Osteocyte (in vitro differentiated cells): Measurements from ENCODE around the gene VSTM5. TPM values are rescaled to one million over a fixed set of nuclear protein-coding genes. Genes with fewer than 3 reads are reported as not detected.
"Not testable (repeated sequence)": the region's sequence is repeated elsewhere in the genome, so short reads cannot be mapped to it uniquely, and the experiment has no call there.

ENCODE experiments used
- DNase-seq: peaks from one replicate; pipeline ENCODE4 v3.0.0; 2021; ENCODE audit warnings: mixed read lengths; ENCODE audit not compliant: unreplicated experiment; ENCODE audit errors: extremely low spot score
- H3K27ac Mint-ChIP-seq: one replicate; pipeline ENCODE4 v1.8.0; 2021; ENCODE audit warnings: mild to moderate bottlenecking, mixed read lengths; ENCODE audit not compliant: unreplicated experiment
- H3K27me3 Mint-ChIP-seq: one replicate; pipeline ENCODE4 v1.8.0; 2021; ENCODE audit warnings: mixed read lengths; ENCODE audit not compliant: unreplicated experiment
- H3K36me3 Mint-ChIP-seq: one replicate; pipeline ENCODE4 v1.8.0; 2021; ENCODE audit warnings: mixed read lengths; ENCODE audit not compliant: unreplicated experiment
- H3K4me1 Mint-ChIP-seq: one replicate; pipeline ENCODE4 v1.8.0; 2021; ENCODE audit warnings: mixed read lengths; ENCODE audit not compliant: unreplicated experiment
- H3K4me3 Mint-ChIP-seq: one replicate; pipeline ENCODE4 v1.8.0; 2021; ENCODE audit warnings: mild to moderate bottlenecking, moderate library complexity, mixed read lengths; ENCODE audit not compliant: unreplicated experiment
- H3K9me3 Mint-ChIP-seq: one replicate; pipeline ENCODE4 v1.8.0; 2021; ENCODE audit warnings: mixed read lengths; ENCODE audit not compliant: unreplicated experiment
- CTCF ChIP-seq: fragments of 200-600 bp; sonication (generic); IDR thresholded peaks from 2 replicates; pipeline ENCODE4 v1.5.0; 2021; ENCODE audit warnings: antibody characterized with exemption, mild to moderate bottlenecking, moderate library complexity
- total RNA-seq: library from RNA; stranded (reverse); gene quantifications from 2 replicates; pipeline ENCODE4 v1.2.1, GENCODE V29; 2021

Gene VSTM5
- total RNA-seq, 1 donor from 2014 or later: not detected

GRCh38 chr11:93783765-93784144, 66.7 kb downstream of the VSTM5 start:
- TF ChIP-seq CTCF: no peak
- H3K36me3 Mint-ChIP-seq: peaks cover 5% of the 10 kb centered on the region
- H3K4me1 Mint-ChIP-seq: peaks cover 40% of the 10 kb centered on the region
- DNase-seq: no peak
- peak overlapping the region; percentile 100 for H3K4me3 Mint-ChIP-seq
- H3K9me3 Mint-ChIP-seq: no peaks in the 10 kb centered on the region
- H3K27me3 Mint-ChIP-seq: no peaks in the 10 kb centered on the region
- peak overlapping the region; percentile 96 for H3K27ac Mint-ChIP-seq

GRCh38 chr11:93783362-93783761, 67.1 kb downstream of the VSTM5 start:
- no peak for DNase-seq
- Mint-ChIP-seq H3K36me3 (peaks cover 3% of the 10 kb centered on the region), H3K27me3 (no peaks in the 10 kb centered on the region), H3K9me3 (no peaks in the 10 kb centered on the region), H3K4me3 (peak overlapping the region; percentile 100), H3K27ac (no peak overlapping the region), H3K4me1 (peaks cover 40% of the 10 kb centered on the region)
- TF ChIP-seq CTCF: no peak

GRCh38 chr11:93775289-93775688, 75.1 kb downstream of the VSTM5 start:
- no peak overlapping the region for H3K27ac Mint-ChIP-seq
- DNase-seq: no peak
- peaks cover 3% of the 10 kb centered on the region for H3K36me3 Mint-ChIP-seq
- H3K9me3 Mint-ChIP-seq: no peaks in the 10 kb centered on the region
- H3K4me3 Mint-ChIP-seq: no peak overlapping the region
- no peaks in the 10 kb centered on the region for H3K4me1 Mint-ChIP-seq
- TF ChIP-seq CTCF: peak; percentile 29
- no peaks in the 10 kb centered on the region for H3K27me3 Mint-ChIP-seq

GRCh38 chr11:93774560-93774959, 75.9 kb downstream of the VSTM5 start:
- H3K36me3 Mint-ChIP-seq, H3K27me3 Mint-ChIP-seq, H3K9me3 Mint-ChIP-seq, H3K27ac Mint-ChIP-seq, H3K4me3 Mint-ChIP-seq, DNase-seq, H3K4me1 Mint-ChIP-seq: not testable (repeated sequence)

GRCh38 chr11:93773601-93774200, 76.7 kb downstream of the VSTM5 start:
- no peak for DNase-seq
- no peak overlapping the region for H3K4me3 Mint-ChIP-seq
- no peak overlapping the region for H3K27ac Mint-ChIP-seq
- H3K4me1 Mint-ChIP-seq: no peaks in the 10 kb centered on the region
- H3K36me3 Mint-ChIP-seq: no peaks in the 10 kb centered on the region
- no peaks in the 10 kb centered on the region for H3K9me3 Mint-ChIP-seq
- no peak for TF ChIP-seq CTCF
- no peaks in the 10 kb centered on the region for H3K27me3 Mint-ChIP-seq

- TF ChIP-seq CTCF: no peak
- H3K9me3 Mint-ChIP-seq: no peaks in the 10 kb centered on the region
- H3K27me3 Mint-ChIP-seq: no peaks in the 10 kb centered on the region
- H3K27ac Mint-ChIP-seq: no peak overlapping the region
- no peaks in the 10 kb centered on the region for H3K4me1 Mint-ChIP-seq
- no peaks in the 10 kb centered on the region for H3K36me3 Mint-ChIP-seq
- no peak overlapping the region for H3K4me3 Mint-ChIP-seq
- no peak for DNase-seq
Observed at GRCh38 chr11:93773045-93773477, 77.4 kb downstream of the VSTM5 start.
